ENCODE results near the gene ENTREP1. TPM values are rescaled to one million over a fixed set of nuclear protein-coding genes. Genes with fewer than 3 reads are reported as not detected.

Gene ENTREP1
- total RNA-seq, 4 donors from 2014 or later, result 11.3 to 29.3 (median 21.3) TPM

GRCh38 chr9:69357030-69357775 lies 32.2 kb downstream of the ENTREP1 start:
- H3K4me3 ChIP-seq, result no peak overlapping the region
- no peaks in the 10 kb centered on the region for H3K36me3 ChIP-seq
- TF ChIP-seq EP300 (IDR thresholded peaks at IDR 0.05) (no peak), POLR2A (IDR thresholded peaks at IDR 0.05) (no peak), CTCF (IDR thresholded peaks at IDR 0.05) (no peak), POLR2AphosphoS5 (IDR thresholded peaks at IDR 0.05) (no peak)
- ATAC-seq, result no peak
- peaks cover 0 to 42% (median 0%) of the 10 kb centered on the region in 3 donors for H3K4me1 ChIP-seq
- WGBS, 2 donors (ENCODE audit: low coverage in 1 of 2), result 0 to 10% methylated on average over 1 to 3 of the region's 3 CpGs
- H3K27me3 ChIP-seq, result no peaks in the 10 kb centered on the region
- no peaks in the 10 kb centered on the region for H3K9me3 ChIP-seq
- peak overlapping the region; percentile 40 to 74 (median 54) for H3K27ac ChIP-seq

- H3K4me3 ChIP-seq, result no peak overlapping the region
- peak overlapping the region; percentile 40 to 74 (median 54) for H3K27ac ChIP-seq
- peaks cover 0 to 48% (median 0%) of the 10 kb centered on the region in 3 donors for H3K4me1 ChIP-seq
- WGBS, 2 donors (ENCODE audit: low coverage in 1 of 2), result 42 to 51% methylated on average over 4 of the region's 4 CpGs
- no peaks in the 10 kb centered on the region for H3K9me3 ChIP-seq
- no peak for ATAC-seq
- no peaks in the 10 kb centered on the region for H3K36me3 ChIP-seq
- no peaks in the 10 kb centered on the region for H3K27me3 ChIP-seq
- no peak for TF ChIP-seq EP300 (IDR thresholded peaks at IDR 0.05)
- TF ChIP-seq POLR2AphosphoS5 (IDR thresholded peaks at IDR 0.05), result no peak
- TF ChIP-seq POLR2A (IDR thresholded peaks at IDR 0.05), result no peak
- no peak for TF ChIP-seq CTCF (IDR thresholded peaks at IDR 0.05)
Observed at GRCh38 chr9:69357821-69358220, 32.8 kb downstream of the ENTREP1 start.

- TF ChIP-seq EP300 (IDR thresholded peaks at IDR 0.05) (no peak), CTCF (IDR thresholded peaks at IDR 0.05) (no peak), POLR2AphosphoS5 (IDR thresholded peaks at IDR 0.05) (no peak), POLR2A (IDR thresholded peaks at IDR 0.05) (no peak)
- H3K4me1 ChIP-seq, result peaks cover 0 to 37% (median 0%) of the 10 kb centered on the region in 3 donors
- 14 to 25% methylated on average over 1 of the region's 1 CpG for WGBS, 2 donors (ENCODE audit: low coverage in 1 of 2)
- no peaks in the 10 kb centered on the region for H3K36me3 ChIP-seq
- H3K27me3 ChIP-seq, result no peaks in the 10 kb centered on the region
- H3K4me3 ChIP-seq, result no peak overlapping the region
- no peaks in the 10 kb centered on the region for H3K9me3 ChIP-seq
- peak overlapping the region in 1 of 4 donors; percentile 55 for H3K27ac ChIP-seq
- no peak for ATAC-seq
Observed at GRCh38 chr9:69363191-69363590, 38.2 kb downstream of the ENTREP1 start.

- no peaks in the 10 kb centered on the region for H3K9me3 ChIP-seq
- H3K4me1 ChIP-seq, result peaks cover 0 to 34% (median 0%) of the 10 kb centered on the region in 3 donors
- no peaks in the 10 kb centered on the region for H3K27me3 ChIP-seq
- no peak for ATAC-seq
- TF ChIP-seq POLR2A (IDR thresholded peaks at IDR 0.05) (no peak), EP300 (IDR thresholded peaks at IDR 0.05) (no peak), POLR2AphosphoS5 (IDR thresholded peaks at IDR 0.05) (no peak), CTCF (IDR thresholded peaks at IDR 0.05) (no peak)
- H3K27ac ChIP-seq, result peak overlapping the region in 3 of 4 donors; percentile 5 to 55 (median 11)
- H3K4me3 ChIP-seq, result no peak overlapping the region
- WGBS, 2 donors (ENCODE audit: low coverage in 1 of 2), result 62 to 68% methylated on average over 3 of the region's 3 CpGs
- H3K36me3 ChIP-seq, result no peaks in the 10 kb centered on the region
Observed at GRCh38 chr9:69364510-69365150, 39.6 kb downstream of the ENTREP1 start.
